Lower lobe of right lung (tissue), 2 donors: Measurements from ENCODE around the gene SLC8A1. TPM values are rescaled to one million over a fixed set of nuclear protein-coding genes. Genes with fewer than 3 reads are reported as not detected.

Experiments used
- ATAC-seq, 2 donors: fragments of 200-7000 bp; cut with Tn5 transposase; one replicate each; pipeline ENCODE4 v1.9.1; 2020 to 2022; ENCODE audit warnings: mild to moderate bottlenecking in 2 of 2, moderate library complexity in 2 of 2
- DNase-seq: peaks from one replicate; pipeline ENCODE4 v3.0.0-alpha.2; 2020
- H3K27ac ChIP-seq: fragments of 200-600 bp; one replicate; pipeline ENCODE4 v1.8.0; 2022
- H3K27me3 ChIP-seq: fragments of 200-600 bp; one replicate; pipeline ENCODE4 v1.8.0; 2022; ENCODE audit warnings: low read depth
- H3K36me3 ChIP-seq: fragments of 200-600 bp; one replicate; pipeline ENCODE4 v1.8.0; 2022; ENCODE audit warnings: mild to moderate bottlenecking
- H3K4me1 ChIP-seq: fragments of 200-600 bp; one replicate; pipeline ENCODE4 v1.8.0; 2022
- H3K4me3 ChIP-seq: fragments of 200-600 bp; one replicate; pipeline ENCODE4 v1.8.0; 2022; ENCODE audit warnings: mild to moderate bottlenecking
- H3K9me3 ChIP-seq: fragments of 200-600 bp; one replicate; pipeline ENCODE4 v1.8.0; 2022
- CTCF ChIP-seq: fragments of 200-600 bp; IDR thresholded peaks from one replicate; pipeline ENCODE4 v1.8.0; 2022; ENCODE audit warnings: antibody characterized with exemption, mild to moderate bottlenecking
- intact Hi-C: fragments of 100-400 bp; cut with DNase I; formaldehyde crosslinking; loops from one replicate; pipeline ENCODE4 v1.11.0; 2022
- total RNA-seq: library from RNA; stranded (reverse); fragmentation: NEBNext Ultra II Directional; extraction: Animal tissue kit (Norgen Biotek cat#: 25700); gene quantifications from one replicate; pipeline ENCODE4 v1.2.1, GENCODE V29; 2021
- donor health status: DM: no; HTN: yes; CAD: no; lungs with severe emphysema.

The SLC8A1 gene
- total RNA-seq, 1 donor from 2014 or later = 58.5 TPM

GRCh38 chr2:40321822-40322221, 130.1 kb downstream of the SLC8A1 start:
- DNase-seq = no peak
- ATAC-seq = no peak
- no peak overlapping the region for H3K27ac ChIP-seq
- intact Hi-C loops = no loop called here
- no peaks in the 10 kb centered on the region for H3K4me1 ChIP-seq
- H3K9me3 ChIP-seq = no peaks in the 10 kb centered on the region
- H3K4me3 ChIP-seq = no peak overlapping the region
- no peaks in the 10 kb centered on the region for H3K36me3 ChIP-seq
- no peak for TF ChIP-seq CTCF
- H3K27me3 ChIP-seq = no peaks in the 10 kb centered on the region

GRCh38 chr2:40321016-40321623, 130.8 kb downstream of the SLC8A1 start:
- intact Hi-C loops = no loop called here
- Histone ChIP-seq H3K4me3 (no peak overlapping the region), H3K27ac (no peak overlapping the region), H3K27me3 (no peaks in the 10 kb centered on the region), H3K4me1 (no peaks in the 10 kb centered on the region), H3K36me3 (no peaks in the 10 kb centered on the region), H3K9me3 (no peaks in the 10 kb centered on the region)
- DNase-seq (no peak), ATAC-seq (no peak)
- TF ChIP-seq CTCF = no peak

- no peak for TF ChIP-seq CTCF
- Histone ChIP-seq H3K9me3 (peaks cover 9% of the 10 kb centered on the region), H3K27me3 (no peaks in the 10 kb centered on the region), H3K4me3 (no peak overlapping the region), H3K36me3 (no peaks in the 10 kb centered on the region), H3K27ac (no peak overlapping the region), H3K4me1 (no peaks in the 10 kb centered on the region)
- ATAC-seq (no peak), DNase-seq (no peak)
- intact Hi-C loops = no loop called here
These were observed 133.0 kb downstream of the SLC8A1 start for GRCh38 chr2:40318921-40319320.

GRCh38 chr2:40317761-40318160, 134.1 kb downstream of the SLC8A1 start:
- no peak for ATAC-seq
- peaks cover 9% of the 10 kb centered on the region for H3K9me3 ChIP-seq
- TF ChIP-seq CTCF = no peak
- no peaks in the 10 kb centered on the region for H3K27me3 ChIP-seq
- no peak for DNase-seq
- H3K27ac ChIP-seq = no peak overlapping the region
- H3K36me3 ChIP-seq = no peaks in the 10 kb centered on the region
- intact Hi-C loops = no loop called here
- H3K4me1 ChIP-seq = no peaks in the 10 kb centered on the region
- H3K4me3 ChIP-seq = no peak overlapping the region

GRCh38 chr2:40317046-40317445, 134.8 kb downstream of the SLC8A1 start:
- H3K4me3 ChIP-seq = no peak overlapping the region
- peaks cover 9% of the 10 kb centered on the region for H3K9me3 ChIP-seq
- no peak for DNase-seq
- intact Hi-C loops = no loop called here
- TF ChIP-seq CTCF = no peak
- H3K4me1 ChIP-seq = no peaks in the 10 kb centered on the region
- no peaks in the 10 kb centered on the region for H3K36me3 ChIP-seq
- no peak for ATAC-seq
- H3K27me3 ChIP-seq = no peaks in the 10 kb centered on the region
- H3K27ac ChIP-seq = no peak overlapping the region
